GM23338 (cell line): ENCODE measurements around the gene ANO7. TPM values are rescaled to one million over a fixed set of nuclear protein-coding genes. Genes with fewer than 3 reads are reported as not detected.

ENCODE experiments used
- ATAC-seq: fragments of 200-7000 bp; cut with Tn5 transposase; 3 replicates; pipeline ENCODE4 v1.9.1; 2020
- DNase-seq: peaks from one replicate; pipeline ENCODE4 v3.0.0-alpha.2; 2015; ENCODE audit warnings: low spot score
- H2AFZ ChIP-seq: fragments of 200-600 bp; sonication (generic); 2 replicates; pipeline ENCODE4 v1.8.0; 2016; ENCODE audit warnings: antibody characterized with exemption, mild to moderate bottlenecking, moderate library complexity
- H3F3A ChIP-seq: fragments of 200-600 bp; sonication (generic); replicated peaks from 2 replicates; pipeline ENCODE4 v1.8.0; 2017; ENCODE audit warnings: antibody characterized with exemption, mixed run types, low read depth
- H3K27ac ChIP-seq: fragments of 200-600 bp; sonication (generic); 2 replicates; pipeline ENCODE4 v1.6.1; 2016; ENCODE audit warnings: low read depth
- H3K27me3 ChIP-seq: fragments of 200-600 bp; sonication (generic); 2 replicates; pipeline ENCODE4 v1.8.0; 2016; ENCODE audit warnings: mild to moderate bottlenecking, mixed run types, moderate library complexity; ENCODE audit not compliant: insufficient read depth
- H3K36me3 ChIP-seq: fragments of 200-600 bp; sonication (generic); 2 replicates; pipeline ENCODE4 v1.8.0; 2016; ENCODE audit warnings: mild to moderate bottlenecking; ENCODE audit not compliant: insufficient read depth
- H3K4me1 ChIP-seq: fragments of 200-600 bp; sonication (generic); 2 replicates; pipeline ENCODE4 v1.8.0; 2016; ENCODE audit warnings: mild to moderate bottlenecking, moderate library complexity; ENCODE audit not compliant: insufficient read depth
- H3K4me2 ChIP-seq: fragments of 200-600 bp; sonication (generic); 2 replicates; pipeline ENCODE4 v1.7.1; 2017; ENCODE audit warnings: mixed run types
- H3K4me3 ChIP-seq: fragments of 200-600 bp; sonication (generic); 2 replicates; pipeline ENCODE4 v1.6.1; 2016; ENCODE audit warnings: mixed run types
- H3K79me2 ChIP-seq: fragments of 200-600 bp; sonication (generic); replicated peaks from 2 replicates; pipeline ENCODE4 v1.8.0; 2017; ENCODE audit warnings: mild to moderate bottlenecking; ENCODE audit not compliant: insufficient read depth
- H3K9me2 ChIP-seq: fragments of 200-600 bp; sonication (generic); 2 replicates; pipeline ENCODE4 v1.8.0; 2017; ENCODE audit not compliant: insufficient read depth
- H4K20me1 ChIP-seq: fragments of 200-600 bp; sonication (generic); replicated peaks from 2 replicates; pipeline ENCODE4 v1.8.0; 2017; ENCODE audit warnings: mild to moderate bottlenecking; ENCODE audit not compliant: insufficient read depth
- H3K27ac Mint-ChIP-seq: 2 replicates; pipeline ENCODE4 v1.8.0; 2020; ENCODE audit warnings: inconsistent platforms, mild to moderate bottlenecking, moderate library complexity, mixed read lengths
- H3K27me3 Mint-ChIP-seq: 3 replicates; pipeline ENCODE4 v1.8.0; 2022; ENCODE audit warnings: low read depth, mild to moderate bottlenecking, moderate library complexity, mixed read lengths, inconsistent platforms; ENCODE audit not compliant: insufficient read depth, poor library complexity
- H3K36me3 Mint-ChIP-seq: 3 replicates; pipeline ENCODE4 v1.8.0; 2021; ENCODE audit warnings: low read depth, mild to moderate bottlenecking, inconsistent platforms, moderate library complexity, mixed read lengths
- H3K4me1 Mint-ChIP-seq: 3 replicates; pipeline ENCODE4 v1.8.0; 2020; ENCODE audit warnings: mild to moderate bottlenecking, inconsistent platforms, mixed read lengths
- H3K4me3 Mint-ChIP-seq: 3 replicates; pipeline ENCODE4 v1.8.0; 2021; ENCODE audit warnings: moderate library complexity, mild to moderate bottlenecking, inconsistent platforms, mixed read lengths
- H3K9me3 Mint-ChIP-seq: 3 replicates; pipeline ENCODE4 v1.8.0; 2020; ENCODE audit warnings: moderate library complexity, mild to moderate bottlenecking, inconsistent platforms, mixed read lengths
- CREB1 ChIP-seq: fragments of 250-450 bp; sonication (Bioruptor Pico); IDR thresholded peaks from 2 replicates; pipeline ENCODE4 v1.5.0; 2020; ENCODE audit warnings: low read depth, mild to moderate bottlenecking, moderate library complexity
- EZH2 ChIP-seq: fragments of 200-600 bp; sonication (generic); IDR thresholded peaks from one replicate; pipeline ENCODE4 v1.8.0; 2017; ENCODE audit warnings: antibody characterized with exemption, mild to moderate bottlenecking, low read depth; ENCODE audit not compliant: unreplicated experiment
- EZH2phosphoT487 ChIP-seq: fragments of 200-600 bp; sonication (generic); IDR thresholded peaks from one replicate; pipeline ENCODE4 v1.8.1; 2018; ENCODE audit warnings: antibody characterized with exemption; ENCODE audit not compliant: unreplicated experiment
- JUNB ChIP-seq: IDR thresholded peaks from one replicate; pipeline ENCODE4 v1.6.1; 2016; ENCODE audit warnings: antibody characterized with exemption; ENCODE audit not compliant: unreplicated experiment
- NANOG ChIP-seq: IDR thresholded peaks from 2 replicates; pipeline ENCODE4 v1.6.1; 2016; ENCODE audit warnings: antibody characterized with exemption, borderline replicate concordance
- POLR2AphosphoS5 ChIP-seq: IDR thresholded peaks from 2 replicates; pipeline ENCODE4 v1.6.1; 2016; ENCODE audit warnings: antibody characterized with exemption, low read depth
- STAT1 ChIP-seq: IDR thresholded peaks from one replicate; pipeline ENCODE4 v1.6.1; 2016; ENCODE audit warnings: antibody characterized with exemption; ENCODE audit not compliant: unreplicated experiment
- ZNF114 ChIP-seq: fragments of 250-450 bp; sonication (Bioruptor Pico); IDR thresholded peaks from 2 replicates; pipeline ENCODE4 v1.5.0; 2020; ENCODE audit warnings: mild to moderate bottlenecking, moderate library complexity
- ZNF331 ChIP-seq: fragments of 250-450 bp; sonication (Bioruptor Pico); IDR thresholded peaks from 2 replicates; pipeline ENCODE4 v1.5.0; 2020; ENCODE audit warnings: low read depth, mild to moderate bottlenecking, moderate library complexity
- polyA plus RNA-seq: library from polyadenylated mRNA; unstranded; fragments of >200 nt; fragmentation: Nextera tagmentation; extraction: Ambion mirVana; gene quantifications from 2 replicates; pipeline ENCODE4 v1.2.1, GENCODE V29; 2016
- total RNA-seq: library from RNA; depleted of rRNA; stranded (reverse); fragments of >200 nt; shearing (Covaris generic); gene quantifications from 2 replicates; pipeline ENCODE4 v1.2.3, GENCODE V29; 2014
- TF ChIP-seq, protein P1 (sequence below): fragments of 250-450 bp; sonication (Bioruptor Pico); IDR thresholded peaks from 2 replicates; pipeline ENCODE4 v1.5.0; 2020; ENCODE audit warnings: mild to moderate bottlenecking, moderate library complexity
- TF ChIP-seq, protein P2 (sequence below): IDR thresholded peaks from 2 replicates; pipeline ENCODE4 v1.6.1; 2016; ENCODE audit warnings: antibody characterized with exemption
- TF ChIP-seq, protein P3 (sequence below), 2 experiments: fragments of 200-600 bp in 1 of 2; sonication (generic) in 1 of 2; conservative IDR thresholded peaks; 2 replicates each; pipeline versions ENCODE4 v1.5.1 to v1.6.1; 2016 to 2017; ENCODE audit warnings: antibody characterized with exemption in 2 of 2, low read depth in 2 of 2, mild to moderate bottlenecking in 2 of 2, moderate library complexity in 1 of 2
- TF ChIP-seq, protein P4 (sequence below): IDR thresholded peaks from one replicate; pipeline ENCODE4 v1.6.1; 2018; ENCODE audit warnings: antibody characterized with exemption; ENCODE audit not compliant: unreplicated experiment

ANO7 gene
- total and polyA plus RNA-seq, 2 experiments from 2014 or later: 3.6 to 5.1 TPM

DNA sequence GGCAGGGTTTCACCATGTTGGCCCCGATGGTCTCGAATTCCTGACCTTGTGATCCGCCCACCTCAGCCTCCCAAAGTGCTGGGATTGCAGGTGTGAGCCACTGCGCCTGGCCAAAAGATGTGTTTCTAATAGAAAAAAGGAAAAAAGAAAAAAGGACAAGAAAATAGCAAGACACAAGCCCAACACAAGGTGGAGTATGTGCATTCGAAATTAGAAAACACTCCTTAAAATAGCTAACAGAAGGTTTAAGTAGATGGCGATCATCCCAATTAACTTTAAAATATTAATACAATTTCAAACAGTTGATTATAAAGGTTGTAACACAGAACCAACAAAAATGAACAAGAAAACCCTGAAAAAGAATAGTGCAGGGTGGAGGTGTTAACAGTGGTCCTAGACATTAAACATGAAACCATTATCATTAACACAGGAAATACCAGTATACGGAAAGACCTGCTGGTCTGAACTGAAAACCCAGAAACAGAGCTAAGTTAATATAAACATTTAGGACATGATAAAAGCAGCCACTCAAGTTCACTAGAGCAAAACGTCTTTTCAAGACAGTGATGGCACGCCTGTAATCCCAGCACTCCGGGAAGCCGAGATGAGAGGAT lies 69.0 kb downstream of the ANO7 start:
- Mint-ChIP-seq H3K36me3 (peaks cover 87% of the 10 kb centered on the region), H3K4me1 (no peaks in the 10 kb centered on the region), H3K27me3 (peaks cover 2% of the 10 kb centered on the region), H3K27ac (no peak overlapping the region), H3K9me3 (no peaks in the 10 kb centered on the region), H3K4me3 (no peak overlapping the region)
- Histone ChIP-seq H3K36me3 (peaks cover 68% of the 10 kb centered on the region), H3K4me3 (no peak overlapping the region), H3K79me2 (peaks cover 16% of the 10 kb centered on the region; the same call in 1 of the 2 replicates), H3K27ac (no peak overlapping the region), H3K9me2 (no peaks in the 10 kb centered on the region), H2AFZ (no peak overlapping the region), H3F3A (no peaks in the 10 kb centered on the region), H3K27me3 (no peaks in the 10 kb centered on the region), H3K4me2 (no peak overlapping the region), H3K4me1 (no peaks in the 10 kb centered on the region), H4K20me1 (peaks cover 26% of the 10 kb centered on the region)
- TF ChIP-seq, protein P1, sequence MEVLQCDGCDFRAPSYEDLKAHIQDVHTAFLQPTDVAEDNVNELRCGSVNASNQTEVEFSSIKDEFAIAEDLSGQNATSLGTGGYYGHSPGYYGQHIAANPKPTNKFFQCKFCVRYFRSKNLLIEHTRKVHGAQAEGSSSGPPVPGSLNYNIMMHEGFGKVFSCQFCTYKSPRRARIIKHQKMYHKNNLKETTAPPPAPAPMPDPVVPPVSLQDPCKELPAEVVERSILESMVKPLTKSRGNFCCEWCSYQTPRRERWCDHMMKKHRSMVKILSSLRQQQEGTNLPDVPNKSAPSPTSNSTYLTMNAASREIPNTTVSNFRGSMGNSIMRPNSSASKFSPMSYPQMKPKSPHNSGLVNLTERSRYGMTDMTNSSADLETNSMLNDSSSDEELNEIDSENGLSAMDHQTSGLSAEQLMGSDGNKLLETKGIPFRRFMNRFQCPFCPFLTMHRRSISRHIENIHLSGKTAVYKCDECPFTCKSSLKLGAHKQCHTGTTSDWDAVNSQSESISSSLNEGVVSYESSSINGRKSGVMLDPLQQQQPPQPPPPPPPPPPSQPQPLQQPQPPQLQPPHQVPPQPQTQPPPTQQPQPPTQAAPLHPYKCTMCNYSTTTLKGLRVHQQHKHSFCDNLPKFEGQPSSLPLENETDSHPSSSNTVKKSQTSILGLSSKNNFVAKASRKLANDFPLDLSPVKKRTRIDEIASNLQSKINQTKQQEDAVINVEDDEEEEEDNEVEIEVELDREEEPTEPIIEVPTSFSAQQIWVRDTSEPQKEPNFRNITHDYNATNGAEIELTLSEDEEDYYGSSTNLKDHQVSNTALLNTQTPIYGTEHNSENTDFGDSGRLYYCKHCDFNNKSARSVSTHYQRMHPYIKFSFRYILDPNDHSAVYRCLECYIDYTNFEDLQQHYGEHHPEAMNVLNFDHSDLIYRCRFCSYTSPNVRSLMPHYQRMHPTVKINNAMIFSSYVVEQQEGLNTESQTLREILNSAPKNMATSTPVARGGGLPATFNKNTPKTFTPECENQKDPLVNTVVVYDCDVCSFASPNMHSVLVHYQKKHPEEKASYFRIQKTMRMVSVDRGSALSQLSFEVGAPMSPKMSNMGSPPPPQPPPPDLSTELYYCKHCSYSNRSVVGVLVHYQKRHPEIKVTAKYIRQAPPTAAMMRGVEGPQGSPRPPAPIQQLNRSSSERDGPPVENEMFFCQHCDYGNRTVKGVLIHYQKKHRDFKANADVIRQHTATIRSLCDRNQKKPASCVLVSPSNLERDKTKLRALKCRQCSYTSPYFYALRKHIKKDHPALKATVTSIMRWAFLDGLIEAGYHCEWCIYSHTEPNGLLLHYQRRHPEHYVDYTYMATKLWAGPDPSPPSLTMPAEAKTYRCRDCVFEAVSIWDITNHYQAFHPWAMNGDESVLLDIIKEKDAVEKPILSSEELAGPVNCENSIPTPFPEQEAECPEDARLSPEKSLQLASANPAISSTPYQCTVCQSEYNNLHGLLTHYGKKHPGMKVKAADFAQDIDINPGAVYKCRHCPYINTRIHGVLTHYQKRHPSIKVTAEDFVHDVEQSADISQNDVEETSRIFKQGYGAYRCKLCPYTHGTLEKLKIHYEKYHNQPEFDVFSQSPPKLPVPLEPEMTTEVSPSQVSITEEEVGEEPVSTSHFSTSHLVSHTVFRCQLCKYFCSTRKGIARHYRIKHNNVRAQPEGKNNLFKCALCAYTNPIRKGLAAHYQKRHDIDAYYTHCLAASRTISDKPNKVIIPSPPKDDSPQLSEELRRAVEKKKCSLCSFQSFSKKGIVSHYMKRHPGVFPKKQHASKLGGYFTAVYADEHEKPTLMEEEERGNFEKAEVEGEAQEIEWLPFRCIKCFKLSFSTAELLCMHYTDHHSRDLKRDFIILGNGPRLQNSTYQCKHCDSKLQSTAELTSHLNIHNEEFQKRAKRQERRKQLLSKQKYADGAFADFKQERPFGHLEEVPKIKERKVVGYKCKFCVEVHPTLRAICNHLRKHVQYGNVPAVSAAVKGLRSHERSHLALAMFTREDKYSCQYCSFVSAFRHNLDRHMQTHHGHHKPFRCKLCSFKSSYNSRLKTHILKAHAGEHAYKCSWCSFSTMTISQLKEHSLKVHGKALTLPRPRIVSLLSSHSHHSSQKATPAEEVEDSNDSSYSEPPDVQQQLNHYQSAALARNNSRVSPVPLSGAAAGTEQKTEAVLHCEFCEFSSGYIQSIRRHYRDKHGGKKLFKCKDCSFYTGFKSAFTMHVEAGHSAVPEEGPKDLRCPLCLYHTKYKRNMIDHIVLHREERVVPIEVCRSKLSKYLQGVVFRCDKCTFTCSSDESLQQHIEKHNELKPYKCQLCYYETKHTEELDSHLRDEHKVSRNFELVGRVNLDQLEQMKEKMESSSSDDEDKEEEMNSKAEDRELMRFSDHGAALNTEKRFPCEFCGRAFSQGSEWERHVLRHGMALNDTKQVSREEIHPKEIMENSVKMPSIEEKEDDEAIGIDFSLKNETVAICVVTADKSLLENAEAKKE (CRISPR knock-in tag): no peak
- no peak for TF ChIP-seq EZH2
- TF ChIP-seq, protein P2, sequence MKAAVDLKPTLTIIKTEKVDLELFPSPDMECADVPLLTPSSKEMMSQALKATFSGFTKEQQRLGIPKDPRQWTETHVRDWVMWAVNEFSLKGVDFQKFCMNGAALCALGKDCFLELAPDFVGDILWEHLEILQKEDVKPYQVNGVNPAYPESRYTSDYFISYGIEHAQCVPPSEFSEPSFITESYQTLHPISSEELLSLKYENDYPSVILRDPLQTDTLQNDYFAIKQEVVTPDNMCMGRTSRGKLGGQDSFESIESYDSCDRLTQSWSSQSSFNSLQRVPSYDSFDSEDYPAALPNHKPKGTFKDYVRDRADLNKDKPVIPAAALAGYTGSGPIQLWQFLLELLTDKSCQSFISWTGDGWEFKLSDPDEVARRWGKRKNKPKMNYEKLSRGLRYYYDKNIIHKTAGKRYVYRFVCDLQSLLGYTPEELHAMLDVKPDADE: no peak
- TF ChIP-seq CREB1: no peak
- TF ChIP-seq JUNB: no peak
- no peak for TF ChIP-seq POLR2AphosphoS5
- no peak for TF ChIP-seq ZNF114
- TF ChIP-seq NANOG: no peak
- TF ChIP-seq, protein P3, sequence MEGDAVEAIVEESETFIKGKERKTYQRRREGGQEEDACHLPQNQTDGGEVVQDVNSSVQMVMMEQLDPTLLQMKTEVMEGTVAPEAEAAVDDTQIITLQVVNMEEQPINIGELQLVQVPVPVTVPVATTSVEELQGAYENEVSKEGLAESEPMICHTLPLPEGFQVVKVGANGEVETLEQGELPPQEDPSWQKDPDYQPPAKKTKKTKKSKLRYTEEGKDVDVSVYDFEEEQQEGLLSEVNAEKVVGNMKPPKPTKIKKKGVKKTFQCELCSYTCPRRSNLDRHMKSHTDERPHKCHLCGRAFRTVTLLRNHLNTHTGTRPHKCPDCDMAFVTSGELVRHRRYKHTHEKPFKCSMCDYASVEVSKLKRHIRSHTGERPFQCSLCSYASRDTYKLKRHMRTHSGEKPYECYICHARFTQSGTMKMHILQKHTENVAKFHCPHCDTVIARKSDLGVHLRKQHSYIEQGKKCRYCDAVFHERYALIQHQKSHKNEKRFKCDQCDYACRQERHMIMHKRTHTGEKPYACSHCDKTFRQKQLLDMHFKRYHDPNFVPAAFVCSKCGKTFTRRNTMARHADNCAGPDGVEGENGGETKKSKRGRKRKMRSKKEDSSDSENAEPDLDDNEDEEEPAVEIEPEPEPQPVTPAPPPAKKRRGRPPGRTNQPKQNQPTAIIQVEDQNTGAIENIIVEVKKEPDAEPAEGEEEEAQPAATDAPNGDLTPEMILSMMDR (conservative IDR thresholded peaks at IDR 0.05; ENCODE audit: low read depth in 2 of 2): no peak
- no peak for TF ChIP-seq EZH2phosphoT487
- TF ChIP-seq ZNF331 (CRISPR knock-in tag): no peak
- TF ChIP-seq, protein P4, sequence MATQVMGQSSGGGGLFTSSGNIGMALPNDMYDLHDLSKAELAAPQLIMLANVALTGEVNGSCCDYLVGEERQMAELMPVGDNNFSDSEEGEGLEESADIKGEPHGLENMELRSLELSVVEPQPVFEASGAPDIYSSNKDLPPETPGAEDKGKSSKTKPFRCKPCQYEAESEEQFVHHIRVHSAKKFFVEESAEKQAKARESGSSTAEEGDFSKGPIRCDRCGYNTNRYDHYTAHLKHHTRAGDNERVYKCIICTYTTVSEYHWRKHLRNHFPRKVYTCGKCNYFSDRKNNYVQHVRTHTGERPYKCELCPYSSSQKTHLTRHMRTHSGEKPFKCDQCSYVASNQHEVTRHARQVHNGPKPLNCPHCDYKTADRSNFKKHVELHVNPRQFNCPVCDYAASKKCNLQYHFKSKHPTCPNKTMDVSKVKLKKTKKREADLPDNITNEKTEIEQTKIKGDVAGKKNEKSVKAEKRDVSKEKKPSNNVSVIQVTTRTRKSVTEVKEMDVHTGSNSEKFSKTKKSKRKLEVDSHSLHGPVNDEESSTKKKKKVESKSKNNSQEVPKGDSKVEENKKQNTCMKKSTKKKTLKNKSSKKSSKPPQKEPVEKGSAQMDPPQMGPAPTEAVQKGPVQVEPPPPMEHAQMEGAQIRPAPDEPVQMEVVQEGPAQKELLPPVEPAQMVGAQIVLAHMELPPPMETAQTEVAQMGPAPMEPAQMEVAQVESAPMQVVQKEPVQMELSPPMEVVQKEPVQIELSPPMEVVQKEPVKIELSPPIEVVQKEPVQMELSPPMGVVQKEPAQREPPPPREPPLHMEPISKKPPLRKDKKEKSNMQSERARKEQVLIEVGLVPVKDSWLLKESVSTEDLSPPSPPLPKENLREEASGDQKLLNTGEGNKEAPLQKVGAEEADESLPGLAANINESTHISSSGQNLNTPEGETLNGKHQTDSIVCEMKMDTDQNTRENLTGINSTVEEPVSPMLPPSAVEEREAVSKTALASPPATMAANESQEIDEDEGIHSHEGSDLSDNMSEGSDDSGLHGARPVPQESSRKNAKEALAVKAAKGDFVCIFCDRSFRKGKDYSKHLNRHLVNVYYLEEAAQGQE: no peak
- TF ChIP-seq STAT1: no peak
- ATAC-seq (no peak), DNase-seq (no peak)
